Upper lobe of left lung (tissue), 4 donors: ENCODE data around the gene CAPN12.

ENCODE experiments used
- EP300 ChIP-seq, 4 donors: sonication (generic); formaldehyde crosslinking; IDR thresholded peaks; one replicate each; pipeline ENCODE4 v1.5.1; 2017; ENCODE audit warnings: antibody characterized with exemption in 4 of 4, control low read depth in 2 of 4
- POLR2AphosphoS5 ChIP-seq, 2 donors: sonication (generic); formaldehyde crosslinking; IDR thresholded peaks; one replicate each; pipeline ENCODE4 v1.5.1; 2017; ENCODE audit warnings: antibody characterized with exemption in 2 of 2
- TF ChIP-seq, protein P1 (sequence below), 6 experiments: fragments of 450-650 bp in 4 of 6; fragments of 200-600 bp in 2 of 6; sonication (generic) in 2 of 6; IDR thresholded peaks; one replicate each; pipeline ENCODE4 v1.5.1; 2016 to 2019; ENCODE audit warnings: antibody characterized with exemption in 6 of 6

DNA sequence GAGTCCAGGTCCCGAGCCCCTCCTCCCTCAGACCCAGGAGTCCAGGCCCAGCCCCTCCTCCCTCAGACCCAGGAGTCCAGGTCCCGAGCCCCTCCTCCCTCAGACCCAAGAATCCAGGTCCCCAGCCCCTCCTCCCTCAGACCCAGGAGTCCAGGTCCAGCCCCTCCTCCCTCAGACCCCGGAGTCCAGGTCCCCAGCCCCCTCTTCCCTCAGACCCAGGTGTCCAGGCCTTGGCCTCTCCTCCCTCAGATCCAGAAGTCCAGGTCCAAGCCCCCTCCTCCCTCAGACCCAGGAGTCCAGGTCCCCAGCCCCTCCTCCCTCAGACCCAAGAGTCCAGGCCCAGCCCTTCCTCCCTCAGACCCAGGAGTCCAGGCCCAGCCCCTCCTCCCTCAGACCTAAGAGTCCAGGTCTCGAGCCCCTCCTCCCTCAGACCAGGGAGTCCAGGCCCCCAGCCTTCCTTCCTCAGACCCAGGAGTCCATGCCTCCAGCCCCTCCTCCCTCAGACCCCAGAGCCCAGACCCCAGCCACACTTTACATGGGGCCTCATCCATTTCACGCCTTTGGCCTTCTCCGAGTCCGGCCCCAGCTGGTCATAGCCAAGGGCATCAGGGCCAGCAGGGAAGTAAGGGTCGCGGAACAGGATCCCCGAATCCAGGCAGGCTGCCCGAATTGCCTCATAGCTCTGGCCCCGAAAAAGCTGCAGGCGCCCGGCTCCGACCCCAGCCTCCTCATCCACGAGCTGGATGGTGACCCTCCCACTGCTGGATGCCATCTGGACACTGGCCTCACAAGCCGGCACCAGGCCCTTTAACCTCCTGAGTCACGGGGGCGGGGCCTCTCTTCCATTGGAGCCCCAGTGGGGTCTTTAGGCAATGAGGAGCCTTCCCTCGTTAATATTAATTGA is 628 bp downstream of the CAPN12 start:
- TF ChIP-seq POLR2AphosphoS5 (IDR thresholded peaks at IDR 0.05), result no peak
- TF ChIP-seq, protein P1, sequence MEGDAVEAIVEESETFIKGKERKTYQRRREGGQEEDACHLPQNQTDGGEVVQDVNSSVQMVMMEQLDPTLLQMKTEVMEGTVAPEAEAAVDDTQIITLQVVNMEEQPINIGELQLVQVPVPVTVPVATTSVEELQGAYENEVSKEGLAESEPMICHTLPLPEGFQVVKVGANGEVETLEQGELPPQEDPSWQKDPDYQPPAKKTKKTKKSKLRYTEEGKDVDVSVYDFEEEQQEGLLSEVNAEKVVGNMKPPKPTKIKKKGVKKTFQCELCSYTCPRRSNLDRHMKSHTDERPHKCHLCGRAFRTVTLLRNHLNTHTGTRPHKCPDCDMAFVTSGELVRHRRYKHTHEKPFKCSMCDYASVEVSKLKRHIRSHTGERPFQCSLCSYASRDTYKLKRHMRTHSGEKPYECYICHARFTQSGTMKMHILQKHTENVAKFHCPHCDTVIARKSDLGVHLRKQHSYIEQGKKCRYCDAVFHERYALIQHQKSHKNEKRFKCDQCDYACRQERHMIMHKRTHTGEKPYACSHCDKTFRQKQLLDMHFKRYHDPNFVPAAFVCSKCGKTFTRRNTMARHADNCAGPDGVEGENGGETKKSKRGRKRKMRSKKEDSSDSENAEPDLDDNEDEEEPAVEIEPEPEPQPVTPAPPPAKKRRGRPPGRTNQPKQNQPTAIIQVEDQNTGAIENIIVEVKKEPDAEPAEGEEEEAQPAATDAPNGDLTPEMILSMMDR (IDR thresholded peaks at IDR 0.05), result no peak
- TF ChIP-seq EP300 (IDR thresholded peaks at IDR 0.05), result no peak
